Lower leg skin (tissue), 3 donors: ENCODE measurements around the gene PAQR4.

Experiments
- CTCF ChIP-seq, 3 donors: fragments of 450-650 bp; IDR thresholded peaks; one replicate each; pipeline ENCODE4 v1.5.1; 2016; ENCODE audit warnings: antibody characterized with exemption in 3 of 3, mild to moderate bottlenecking in 3 of 3, moderate library complexity in 2 of 3
- POLR2A ChIP-seq, 2 donors: fragments of 450-650 bp; IDR thresholded peaks; one replicate each; pipeline ENCODE4 v1.6.1; 2016 to 2017; ENCODE audit warnings: antibody characterized with exemption in 2 of 2, mild to moderate bottlenecking in 1 of 2, moderate library complexity in 1 of 2

- no peak for TF ChIP-seq CTCF (IDR thresholded peaks at IDR 0.05)
- no peak for TF ChIP-seq POLR2A (IDR thresholded peaks at IDR 0.05)
Observed at GRCh38 chr16:2967211-2967631, 1.9 kb upstream of the PAQR4 start.
